HL-60 (cell line): Measurements from ENCODE around the gene RHCG.

Experiments used
- DNase-seq, 2 experiments: peaks; one replicate each; pipeline ENCODE4 v3.0.0-alpha.2; 2010 to 2020; ENCODE audit warnings: low read depth in 1 of 2, low spot score in 1 of 2
- H3K27ac ChIP-seq: fragments of 250-450 bp; sonication (Bioruptor Pico); replicated peaks from 2 replicates; pipeline ENCODE4 v1.5.1; 2020; ENCODE audit warnings: mild to moderate bottlenecking, moderate library complexity
- H3K27me3 ChIP-seq: fragments of 250-450 bp; sonication (Bioruptor Pico); 2 replicates; pipeline ENCODE4 v1.5.1; 2021; ENCODE audit warnings: mild to moderate bottlenecking, moderate library complexity; ENCODE audit not compliant: insufficient read depth, poor library complexity, severe bottlenecking
- H3K4me3 ChIP-seq: replicated peaks from 2 replicates; pipeline ENCODE4 v1.5.1; 2011; ENCODE audit warnings: mild to moderate bottlenecking, control low read depth, low read length; ENCODE audit not compliant: insufficient read depth
- GABPA ChIP-seq: IDR thresholded peaks from 2 replicates; pipeline ENCODE4 v1.6.1; 2012; ENCODE audit warnings: low read depth
- POLR2AphosphoS5 ChIP-seq: IDR thresholded peaks from 2 replicates; pipeline ENCODE4 v1.6.1; 2012; ENCODE audit warnings: low read depth
- SPI1 ChIP-seq: IDR thresholded peaks from 2 replicates; pipeline ENCODE4 v1.6.1; 2012; ENCODE audit warnings: low read depth, mild to moderate bottlenecking, borderline replicate concordance
- TF ChIP-seq, protein P1 (sequence below): IDR thresholded peaks from one replicate; pipeline ENCODE4 v1.5.1; 2011; ENCODE audit warnings: low read length, control low read depth, inconsistent platforms; ENCODE audit not compliant: insufficient read depth
- TF ChIP-seq, protein P2 (sequence below): IDR thresholded peaks from 2 replicates; pipeline ENCODE4 v1.6.1; 2012; ENCODE audit warnings: low read depth; ENCODE audit not compliant: insufficient replicate concordance

Gene RHCG

DNA sequence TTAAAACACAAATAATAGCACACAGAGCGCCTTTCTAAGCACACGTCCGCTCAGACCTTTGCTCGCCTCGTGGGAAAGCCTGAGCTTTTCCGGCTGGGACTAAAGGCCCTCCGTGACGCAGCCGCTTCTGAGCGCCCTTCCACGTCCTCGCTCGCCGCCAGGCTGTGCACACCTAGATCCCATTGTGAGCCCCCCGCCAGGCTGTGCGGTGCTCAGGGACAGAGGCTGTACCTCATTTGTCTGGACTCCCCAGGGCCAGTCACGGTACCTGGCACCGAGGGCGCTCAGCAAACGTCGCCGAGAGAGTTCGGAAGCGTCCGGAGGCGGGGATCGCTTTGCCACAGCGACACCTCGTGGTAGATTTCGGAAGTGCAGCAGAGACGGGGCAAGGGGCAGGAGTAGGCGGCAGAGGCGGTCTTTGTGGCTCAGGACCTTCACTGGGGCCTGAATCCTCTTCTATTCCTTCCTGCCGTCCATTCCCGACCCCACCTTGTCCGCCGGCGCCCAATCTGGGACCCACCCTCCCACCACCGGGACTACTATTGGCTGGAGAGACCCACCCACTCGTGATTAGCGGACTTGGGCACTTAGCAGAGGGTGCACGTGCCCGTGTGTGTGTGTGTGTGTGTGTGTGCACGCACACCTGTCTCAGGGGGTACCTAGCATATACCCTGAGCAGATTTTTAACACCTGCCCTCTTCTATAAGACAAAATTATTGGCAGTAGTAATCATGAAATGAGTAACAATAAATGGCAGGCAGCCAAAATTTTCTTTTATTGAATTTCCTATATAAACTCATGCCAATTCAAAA is 65.6 kb downstream of the RHCG start:
- Histone ChIP-seq H3K27me3 (peaks cover 6% of the 10 kb centered on the region), H3K27ac (no peak overlapping the region), H3K4me3 (peak overlapping the region; percentile 19)
- no peak for TF ChIP-seq POLR2AphosphoS5
- TF ChIP-seq, protein P1, sequence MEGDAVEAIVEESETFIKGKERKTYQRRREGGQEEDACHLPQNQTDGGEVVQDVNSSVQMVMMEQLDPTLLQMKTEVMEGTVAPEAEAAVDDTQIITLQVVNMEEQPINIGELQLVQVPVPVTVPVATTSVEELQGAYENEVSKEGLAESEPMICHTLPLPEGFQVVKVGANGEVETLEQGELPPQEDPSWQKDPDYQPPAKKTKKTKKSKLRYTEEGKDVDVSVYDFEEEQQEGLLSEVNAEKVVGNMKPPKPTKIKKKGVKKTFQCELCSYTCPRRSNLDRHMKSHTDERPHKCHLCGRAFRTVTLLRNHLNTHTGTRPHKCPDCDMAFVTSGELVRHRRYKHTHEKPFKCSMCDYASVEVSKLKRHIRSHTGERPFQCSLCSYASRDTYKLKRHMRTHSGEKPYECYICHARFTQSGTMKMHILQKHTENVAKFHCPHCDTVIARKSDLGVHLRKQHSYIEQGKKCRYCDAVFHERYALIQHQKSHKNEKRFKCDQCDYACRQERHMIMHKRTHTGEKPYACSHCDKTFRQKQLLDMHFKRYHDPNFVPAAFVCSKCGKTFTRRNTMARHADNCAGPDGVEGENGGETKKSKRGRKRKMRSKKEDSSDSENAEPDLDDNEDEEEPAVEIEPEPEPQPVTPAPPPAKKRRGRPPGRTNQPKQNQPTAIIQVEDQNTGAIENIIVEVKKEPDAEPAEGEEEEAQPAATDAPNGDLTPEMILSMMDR = peak; percentile 96
- DNase-seq = peak; percentile 60 to 76

DNA sequence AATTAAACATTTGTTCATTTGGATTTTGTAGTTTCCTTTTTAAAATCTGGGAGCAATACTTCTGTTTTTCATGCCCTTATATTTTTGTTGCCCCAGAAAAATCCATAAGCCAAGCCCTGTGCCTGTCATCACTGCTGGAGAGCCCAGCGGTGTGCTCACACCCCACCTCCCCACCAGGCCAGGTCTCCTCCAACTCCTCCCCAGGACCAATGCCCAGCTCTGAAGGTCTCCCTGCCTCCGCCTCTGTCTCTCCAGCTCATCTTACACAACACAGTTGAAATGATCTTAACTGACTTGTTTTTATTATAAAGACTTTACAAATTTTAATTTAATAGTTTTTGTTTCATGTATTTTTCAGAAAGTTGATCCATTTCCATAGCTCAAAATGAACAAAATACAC is 66.4 kb downstream of the RHCG start:
- TF ChIP-seq, protein P2, sequence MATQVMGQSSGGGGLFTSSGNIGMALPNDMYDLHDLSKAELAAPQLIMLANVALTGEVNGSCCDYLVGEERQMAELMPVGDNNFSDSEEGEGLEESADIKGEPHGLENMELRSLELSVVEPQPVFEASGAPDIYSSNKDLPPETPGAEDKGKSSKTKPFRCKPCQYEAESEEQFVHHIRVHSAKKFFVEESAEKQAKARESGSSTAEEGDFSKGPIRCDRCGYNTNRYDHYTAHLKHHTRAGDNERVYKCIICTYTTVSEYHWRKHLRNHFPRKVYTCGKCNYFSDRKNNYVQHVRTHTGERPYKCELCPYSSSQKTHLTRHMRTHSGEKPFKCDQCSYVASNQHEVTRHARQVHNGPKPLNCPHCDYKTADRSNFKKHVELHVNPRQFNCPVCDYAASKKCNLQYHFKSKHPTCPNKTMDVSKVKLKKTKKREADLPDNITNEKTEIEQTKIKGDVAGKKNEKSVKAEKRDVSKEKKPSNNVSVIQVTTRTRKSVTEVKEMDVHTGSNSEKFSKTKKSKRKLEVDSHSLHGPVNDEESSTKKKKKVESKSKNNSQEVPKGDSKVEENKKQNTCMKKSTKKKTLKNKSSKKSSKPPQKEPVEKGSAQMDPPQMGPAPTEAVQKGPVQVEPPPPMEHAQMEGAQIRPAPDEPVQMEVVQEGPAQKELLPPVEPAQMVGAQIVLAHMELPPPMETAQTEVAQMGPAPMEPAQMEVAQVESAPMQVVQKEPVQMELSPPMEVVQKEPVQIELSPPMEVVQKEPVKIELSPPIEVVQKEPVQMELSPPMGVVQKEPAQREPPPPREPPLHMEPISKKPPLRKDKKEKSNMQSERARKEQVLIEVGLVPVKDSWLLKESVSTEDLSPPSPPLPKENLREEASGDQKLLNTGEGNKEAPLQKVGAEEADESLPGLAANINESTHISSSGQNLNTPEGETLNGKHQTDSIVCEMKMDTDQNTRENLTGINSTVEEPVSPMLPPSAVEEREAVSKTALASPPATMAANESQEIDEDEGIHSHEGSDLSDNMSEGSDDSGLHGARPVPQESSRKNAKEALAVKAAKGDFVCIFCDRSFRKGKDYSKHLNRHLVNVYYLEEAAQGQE = no peak
- no peak for TF ChIP-seq POLR2AphosphoS5
- no peak for TF ChIP-seq SPI1
- TF ChIP-seq, protein P1 = no peak
- TF ChIP-seq GABPA = no peak
- Histone ChIP-seq H3K27ac (no peak overlapping the region), H3K27me3 (peaks cover 6% of the 10 kb centered on the region), H3K4me3 (no peak overlapping the region)
- DNase-seq = no peak

DNA sequence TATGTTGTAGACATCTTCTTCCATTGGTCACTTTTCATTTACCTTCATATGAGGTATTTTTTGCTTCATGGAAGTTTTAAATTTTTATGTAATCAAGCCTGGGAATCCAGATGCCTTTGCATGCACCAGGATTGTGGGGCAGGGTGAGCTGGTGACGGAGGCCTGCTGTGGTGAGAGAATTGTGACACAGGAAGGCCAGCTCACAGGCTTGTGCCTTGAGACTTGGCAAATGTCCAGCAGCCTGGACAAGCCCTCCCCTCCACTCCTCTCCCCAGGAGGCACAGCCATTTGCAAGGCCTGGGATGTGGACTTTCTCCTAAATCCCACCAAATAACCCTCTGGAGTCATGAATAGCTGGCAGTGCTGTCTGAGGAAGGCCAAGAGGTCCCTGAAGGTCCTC is 67.4 kb downstream of the RHCG start:
- Histone ChIP-seq H3K27ac (no peak overlapping the region), H3K27me3 (peaks cover 6% of the 10 kb centered on the region), H3K4me3 (no peak overlapping the region)
- peak; percentile 41 to 87 for DNase-seq
- TF ChIP-seq, protein P1 = no peak
- TF ChIP-seq GABPA (no peak), POLR2AphosphoS5 (no peak), SPI1 (no peak)
- TF ChIP-seq, protein P2 = no peak

DNA sequence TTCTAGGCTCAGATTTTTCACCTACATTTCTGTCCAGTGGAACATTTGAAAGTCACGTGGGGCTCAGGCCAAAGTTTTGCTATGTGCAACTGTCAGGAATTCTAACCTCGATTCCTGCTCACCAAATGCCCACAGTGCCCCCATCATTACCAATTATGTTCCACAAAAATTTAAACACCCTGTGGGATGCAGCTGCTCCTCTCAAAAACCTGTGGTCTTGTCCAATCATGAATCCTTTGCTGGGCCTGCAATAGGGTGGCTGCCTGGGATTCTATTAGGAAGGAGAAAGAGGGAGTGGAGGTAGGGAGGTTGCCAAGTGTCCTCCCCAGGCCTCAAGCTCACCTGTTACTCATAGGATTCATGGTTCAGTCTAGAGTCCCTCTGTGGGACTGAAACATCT is 68.1 kb downstream of the RHCG start:
- TF ChIP-seq POLR2AphosphoS5 (no peak), SPI1 (no peak)
- no peak overlapping the region for H3K4me3 ChIP-seq
- DNase-seq = no peak
- peaks cover 6% of the 10 kb centered on the region for H3K27me3 ChIP-seq
- no peak overlapping the region for H3K27ac ChIP-seq
